Measurements from ENCODE around the gene MLF2.

The MLF2 gene

GRCh38 chr12:6778217-6778573 is 25.3 kb upstream of the MLF2 start:
- TF ChIP-seq CTCF (IDR thresholded peaks at IDR 0.05; ENCODE audit: low read depth, low read length, missing control alignments) = no peak
- peak overlapping the region; percentile 47 for H3K4me3 ChIP-seq (ENCODE audit: low read depth, low read length)
- no peak for DNase-seq (ENCODE audit: low read depth)

GRCh38 chr12:6777386-6777785 is 24.4 kb upstream of the MLF2 start:
- no peak for DNase-seq (ENCODE audit: low read depth)
- no peak for TF ChIP-seq CTCF (IDR thresholded peaks at IDR 0.05; ENCODE audit: low read depth, low read length, missing control alignments)
- no peak overlapping the region for H3K4me3 ChIP-seq (ENCODE audit: low read depth, low read length)

GRCh38 chr12:6775185-6776174 is 22.5 kb upstream of the MLF2 start:
- H3K4me3 ChIP-seq (ENCODE audit: low read depth, low read length) = no peak overlapping the region
- DNase-seq (ENCODE audit: low read depth) = no peak
- no peak for TF ChIP-seq CTCF (IDR thresholded peaks at IDR 0.05; ENCODE audit: low read depth, low read length, missing control alignments)

GRCh38 chr12:6774499-6775062 is 21.6 kb upstream of the MLF2 start:
- TF ChIP-seq CTCF (IDR thresholded peaks at IDR 0.05; ENCODE audit: low read depth, low read length, missing control alignments) = no peak
- H3K4me3 ChIP-seq (ENCODE audit: low read depth, low read length) = no peak overlapping the region
- DNase-seq (ENCODE audit: low read depth) = no peak

- H3K4me3 ChIP-seq (ENCODE audit: low read depth, low read length) = no peak overlapping the region
- no peak for DNase-seq (ENCODE audit: low read depth)
- no peak for TF ChIP-seq CTCF (IDR thresholded peaks at IDR 0.05; ENCODE audit: low read depth, low read length, missing control alignments)
Observed at GRCh38 chr12:6773590-6774351, 20.8 kb upstream of the MLF2 start.

GRCh38 chr12:6772726-6773589 is 20.0 kb upstream of the MLF2 start:
- DNase-seq (ENCODE audit: low read depth) = no peak
- no peak overlapping the region for H3K4me3 ChIP-seq (ENCODE audit: low read depth, low read length)
- TF ChIP-seq CTCF (IDR thresholded peaks at IDR 0.05; ENCODE audit: low read depth, low read length, missing control alignments) = no peak
